Stomach (tissue), 9 donors: ENCODE data around the gene PDE4B. TPM values are rescaled to one million over a fixed set of nuclear protein-coding genes. Genes with fewer than 3 reads are reported as not detected.

ENCODE experiments used
- DNase-seq, 2 donors: peaks; one replicate each; pipeline versions ENCODE4 v3.0.0 to v3.0.0-alpha.2; 2013 to 2019
- H3K27ac ChIP-seq, 5 donors: fragments of 200-600 bp in 4 of 5; sonication (generic) in 4 of 5; one replicate each; pipeline ENCODE4 v1.5.1; 2013 to 2019; ENCODE audit warnings: mild to moderate bottlenecking in 1 of 5, moderate library complexity in 1 of 5
- H3K27me3 ChIP-seq, 3 donors: fragments of 200-600 bp; sonication (generic); one replicate each; pipeline ENCODE4 v1.5.1; 2017 to 2019; ENCODE audit warnings: mixed run types in 1 of 3
- H3K36me3 ChIP-seq, 4 donors: fragments of 200-600 bp; sonication (generic); 1 replicate in 3 of 4; 2 replicates in 1 of 4; pipeline ENCODE4 v1.5.1; 2016 to 2019
- H3K4me1 ChIP-seq, 4 donors: fragments of 200-600 bp; sonication (generic); one replicate each; pipeline ENCODE4 v1.5.1; 2016 to 2019
- H3K4me3 ChIP-seq, 4 donors: fragments of 200-600 bp; sonication (generic) in 3 of 4; one replicate each; pipeline ENCODE4 v1.5.1; 2016 to 2019; ENCODE audit warnings: mild to moderate bottlenecking in 1 of 4
- H3K9me3 ChIP-seq, 4 donors: fragments of 200-600 bp; sonication (generic); one replicate each; pipeline ENCODE4 v1.5.1; 2016 to 2019
- EP300 ChIP-seq: sonication (generic); formaldehyde crosslinking; IDR thresholded peaks from one replicate; pipeline ENCODE4 v1.6.1; 2017; ENCODE audit warnings: antibody characterized with exemption
- POLR2A ChIP-seq, 4 donors: fragments of 450-650 bp; IDR thresholded peaks; one replicate each; pipeline ENCODE4 v1.6.1; 2016; ENCODE audit warnings: antibody characterized with exemption in 4 of 4, control low read depth in 2 of 4, mild to moderate bottlenecking in 1 of 4, moderate library complexity in 1 of 4
- POLR2AphosphoS5 ChIP-seq, 3 donors: sonication (generic); formaldehyde crosslinking; IDR thresholded peaks; one replicate each; pipeline ENCODE4 v1.6.1; 2016; ENCODE audit warnings: antibody characterized with exemption in 3 of 3
- WGBS, 5 donors: extraction: QIAGEN DNeasy Blood & Tissue Kit in 3 of 5; methylation state at CpG; one replicate each; pipeline versions ENCODE4 v1.1.5 to v1.1.7; 2013 to 2018; 5-methylcytosine and 5-hydroxymethylcytosine counted together
- intact Hi-C: fragments of 100-400 bp; cut with DNase I; formaldehyde crosslinking; loops from one replicate; pipeline ENCODE4 v1.15.1; 2023; ENCODE audit warnings: low total_unique reads
- polyA plus RNA-seq, 3 donors: library from polyadenylated mRNA; stranded (reverse); fragments of 200-250 nt; gene quantifications; one replicate each; pipeline ENCODE4 v1.2.3, GENCODE V29; 2013
- total RNA-seq, 5 donors: library from RNA; depleted of rRNA; stranded (reverse); fragments of >200 nt; gene quantifications; one replicate each; pipeline versions ENCODE4 v1.1.0 to v1.2.3, GENCODE V29; 2014 to 2016
- TF ChIP-seq, protein P1 (sequence below), 7 experiments: fragments of 450-650 bp in 4 of 7; fragments of 200-600 bp in 3 of 7; sonication (generic) in 3 of 7; IDR thresholded peaks; one replicate each; pipeline ENCODE4 v1.5.1; 2016 to 2019; ENCODE audit warnings: antibody characterized with exemption in 7 of 7, control low read depth in 2 of 7, mild to moderate bottlenecking in 1 of 7
- donor health status: healthy with polysubstance abuse.
- donor health status: Bipolar disorder and iron deficiency.
- donor health status: healthy.

Gene PDE4B
- total and polyA plus RNA-seq, 8 donors = 0.45 to 34.3 (median 3.2) TPM

DNA sequence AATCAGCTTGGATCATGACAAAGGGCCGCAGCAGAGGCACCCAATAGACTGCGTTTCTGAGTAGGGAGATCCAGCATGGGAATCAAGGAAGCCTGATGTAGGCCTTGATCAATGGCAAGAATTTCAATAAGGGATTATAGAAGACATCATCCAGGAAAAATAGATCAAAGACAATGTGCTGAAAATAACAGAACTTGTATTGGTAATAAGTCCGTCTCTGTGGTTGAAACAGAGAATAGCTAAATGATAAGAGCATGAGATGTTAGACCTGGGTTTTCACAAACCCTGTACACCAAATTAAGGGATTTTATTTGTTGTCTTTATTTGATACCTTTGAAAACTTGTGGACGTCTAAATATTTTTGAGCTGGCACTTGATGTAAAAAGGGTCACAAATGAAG is 513.2 kb downstream of the PDE4B start:
- H3K27ac ChIP-seq = no peak overlapping the region
- intact Hi-C loops = no loop called here
- no peak for DNase-seq
- H3K36me3 ChIP-seq = no peaks in the 10 kb centered on the region
- 92 to 98% (median 94%) methylated on average over 4 of the region's 4 CpGs for WGBS, 5 donors
- no peaks in the 10 kb centered on the region for H3K27me3 ChIP-seq
- no peak overlapping the region for H3K4me3 ChIP-seq
- H3K9me3 ChIP-seq = no peaks in the 10 kb centered on the region
- no peak for TF ChIP-seq POLR2AphosphoS5 (IDR thresholded peaks at IDR 0.05)
- TF ChIP-seq, protein P1, sequence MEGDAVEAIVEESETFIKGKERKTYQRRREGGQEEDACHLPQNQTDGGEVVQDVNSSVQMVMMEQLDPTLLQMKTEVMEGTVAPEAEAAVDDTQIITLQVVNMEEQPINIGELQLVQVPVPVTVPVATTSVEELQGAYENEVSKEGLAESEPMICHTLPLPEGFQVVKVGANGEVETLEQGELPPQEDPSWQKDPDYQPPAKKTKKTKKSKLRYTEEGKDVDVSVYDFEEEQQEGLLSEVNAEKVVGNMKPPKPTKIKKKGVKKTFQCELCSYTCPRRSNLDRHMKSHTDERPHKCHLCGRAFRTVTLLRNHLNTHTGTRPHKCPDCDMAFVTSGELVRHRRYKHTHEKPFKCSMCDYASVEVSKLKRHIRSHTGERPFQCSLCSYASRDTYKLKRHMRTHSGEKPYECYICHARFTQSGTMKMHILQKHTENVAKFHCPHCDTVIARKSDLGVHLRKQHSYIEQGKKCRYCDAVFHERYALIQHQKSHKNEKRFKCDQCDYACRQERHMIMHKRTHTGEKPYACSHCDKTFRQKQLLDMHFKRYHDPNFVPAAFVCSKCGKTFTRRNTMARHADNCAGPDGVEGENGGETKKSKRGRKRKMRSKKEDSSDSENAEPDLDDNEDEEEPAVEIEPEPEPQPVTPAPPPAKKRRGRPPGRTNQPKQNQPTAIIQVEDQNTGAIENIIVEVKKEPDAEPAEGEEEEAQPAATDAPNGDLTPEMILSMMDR (IDR thresholded peaks at IDR 0.05) = no peak
- peaks cover under 1 to 17% (median 8%) of the 10 kb centered on the region in 4 donors for H3K4me1 ChIP-seq

DNA sequence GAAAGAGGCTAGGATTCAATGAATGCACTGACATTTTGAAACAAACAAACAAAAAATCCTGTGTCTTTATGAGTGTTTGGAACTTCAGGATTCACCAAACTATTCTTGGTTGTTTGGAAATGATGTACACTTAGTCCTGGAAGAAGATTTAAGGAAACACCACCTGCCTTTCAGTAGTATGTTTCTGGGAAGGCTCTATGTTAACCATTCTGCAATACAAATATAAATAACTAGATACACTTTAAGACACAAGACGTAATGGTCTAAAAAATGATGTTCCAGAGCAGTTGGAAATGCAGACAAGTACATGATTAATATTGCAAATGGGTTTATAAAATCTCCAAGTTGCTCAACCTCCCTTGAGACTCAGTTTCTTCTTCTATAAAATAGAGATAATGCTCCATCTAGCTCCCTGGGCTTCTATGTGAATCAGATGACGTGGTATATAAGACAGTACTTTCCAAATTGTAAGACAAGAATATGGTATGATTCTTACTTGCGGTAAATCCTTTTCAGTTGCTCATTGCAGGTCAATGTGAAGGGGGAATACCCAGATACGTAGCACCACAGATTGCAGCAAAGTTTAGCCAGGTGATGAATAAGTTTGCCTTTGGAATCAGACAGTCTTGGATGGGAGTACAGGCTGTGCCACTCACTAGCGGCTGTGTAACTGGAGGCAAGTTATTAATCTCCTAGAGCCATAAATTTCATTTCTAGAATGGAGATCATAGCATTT is 516.5 kb downstream of the PDE4B start:
- intact Hi-C loops = no loop called here
- TF ChIP-seq, protein P1 (IDR thresholded peaks at IDR 0.05) = no peak
- TF ChIP-seq POLR2A (IDR thresholded peaks at IDR 0.05) = no peak
- TF ChIP-seq POLR2AphosphoS5 (IDR thresholded peaks at IDR 0.05) = no peak
- no peak for TF ChIP-seq EP300
- Histone ChIP-seq H3K27ac (no peak overlapping the region), H3K36me3 (no peaks in the 10 kb centered on the region), H3K9me3 (no peaks in the 10 kb centered on the region), H3K27me3 (no peaks in the 10 kb centered on the region), H3K4me3 (no peak overlapping the region), H3K4me1 (peaks cover 0 to 15% (median 5%) of the 10 kb centered on the region in 4 donors)
- no peak for DNase-seq
- WGBS, 5 donors = 91 to 97% (median 95%) methylated on average over 5 of the region's 5 CpGs

DNA sequence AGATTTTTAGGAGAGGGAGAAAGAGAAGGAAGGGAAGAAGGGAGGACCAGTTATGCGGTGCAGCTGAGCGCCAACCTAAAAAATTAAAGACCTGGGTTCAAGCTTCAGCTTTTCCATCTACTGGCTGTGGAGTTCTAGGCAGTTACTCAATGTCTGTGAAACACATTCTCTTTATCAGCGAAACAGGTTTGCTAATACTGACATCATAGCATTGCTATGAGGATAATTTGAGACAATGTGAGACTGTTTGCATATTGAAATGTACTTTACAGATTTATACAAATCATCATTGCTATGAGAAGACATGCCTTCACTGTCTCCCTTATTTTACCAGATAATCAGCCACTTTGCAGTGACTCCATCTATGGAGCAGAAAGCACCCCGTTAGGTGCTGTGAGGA is 518.4 kb downstream of the PDE4B start:
- no peak for DNase-seq
- Histone ChIP-seq H3K4me3 (no peak overlapping the region), H3K27me3 (no peaks in the 10 kb centered on the region), H3K9me3 (no peaks in the 10 kb centered on the region), H3K36me3 (no peaks in the 10 kb centered on the region), H3K4me1 (peaks cover 0 to 24% (median 6%) of the 10 kb centered on the region in 4 donors), H3K27ac (no peak overlapping the region)
- WGBS, 5 donors = 69 to 91% (median 84%) methylated on average over 4 of the region's 4 CpGs
- TF ChIP-seq POLR2A (IDR thresholded peaks at IDR 0.05) (no peak), EP300 (no peak), POLR2AphosphoS5 (IDR thresholded peaks at IDR 0.05) (no peak)
- TF ChIP-seq, protein P1 (IDR thresholded peaks at IDR 0.05) = no peak
- intact Hi-C loops = no loop called here

DNA sequence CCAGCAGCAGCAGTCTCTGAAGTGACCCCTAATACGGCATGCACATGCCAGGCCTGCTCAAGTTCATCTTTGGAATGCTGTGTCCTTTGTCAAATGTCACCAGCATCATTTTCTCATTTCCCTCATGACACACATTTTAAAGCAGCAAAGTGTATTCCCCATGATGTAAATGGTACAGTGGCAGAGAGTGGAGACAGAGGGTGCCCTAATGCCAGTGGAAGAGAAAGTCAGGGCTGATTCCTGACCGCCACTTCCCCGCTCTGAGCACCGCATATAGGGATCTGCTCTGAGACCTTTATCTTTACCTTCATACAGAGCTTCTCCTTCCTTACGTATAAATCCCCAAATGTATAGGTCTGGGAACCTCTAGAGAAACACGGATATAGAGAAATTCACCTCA is 518.9 kb downstream of the PDE4B start:
- no peak for TF ChIP-seq POLR2A (IDR thresholded peaks at IDR 0.05)
- TF ChIP-seq EP300 = no peak
- TF ChIP-seq POLR2AphosphoS5 (IDR thresholded peaks at IDR 0.05) = no peak
- TF ChIP-seq, protein P1 (IDR thresholded peaks at IDR 0.05) = no peak
- Histone ChIP-seq H3K4me1 (peaks cover 0 to 30% (median 11%) of the 10 kb centered on the region in 4 donors), H3K27ac (no peak overlapping the region), H3K4me3 (no peak overlapping the region), H3K27me3 (no peaks in the 10 kb centered on the region), H3K36me3 (no peaks in the 10 kb centered on the region), H3K9me3 (no peaks in the 10 kb centered on the region)
- intact Hi-C loops = no loop called here
- no peak for DNase-seq
- 93 to 97% (median 95%) methylated on average over 6 of the region's 6 CpGs for WGBS, 5 donors
